Right lobe of liver (tissue), 4 donors: ENCODE results near the gene ZFP62.

Source experiments
- CTCF ChIP-seq, 4 donors: fragments of 200-600 bp in 3 of 4; fragments of 450-650 bp in 1 of 4; IDR thresholded peaks; one replicate each; pipeline versions ENCODE4 v1.5.1 to v1.8.0; 2016 to 2022; ENCODE audit warnings: antibody characterized with exemption in 4 of 4, mild to moderate bottlenecking in 2 of 4
- POLR2A ChIP-seq: fragments of 450-650 bp; IDR thresholded peaks from one replicate; pipeline ENCODE4 v1.6.1; 2017; ENCODE audit warnings: antibody characterized with exemption, mild to moderate bottlenecking
- donor health status: DM: no; HTN: no; CAD: no.
- donor health status: DM: no; HTN: no; CAD: no.
- donor health status: DM: no; HTN: yes; CAD: no.

GRCh38 chr5:180908998-180909731, 48.1 kb upstream of the ZFP62 start:
- TF ChIP-seq CTCF (IDR thresholded peaks at IDR 0.05) (no peak), POLR2A (no peak)
